ENCODE measurements around the gene DEGS2.
A peak's percentile ranks its signal among the peaks of the same experiment; 100 is the strongest.

Gene DEGS2

DNA sequence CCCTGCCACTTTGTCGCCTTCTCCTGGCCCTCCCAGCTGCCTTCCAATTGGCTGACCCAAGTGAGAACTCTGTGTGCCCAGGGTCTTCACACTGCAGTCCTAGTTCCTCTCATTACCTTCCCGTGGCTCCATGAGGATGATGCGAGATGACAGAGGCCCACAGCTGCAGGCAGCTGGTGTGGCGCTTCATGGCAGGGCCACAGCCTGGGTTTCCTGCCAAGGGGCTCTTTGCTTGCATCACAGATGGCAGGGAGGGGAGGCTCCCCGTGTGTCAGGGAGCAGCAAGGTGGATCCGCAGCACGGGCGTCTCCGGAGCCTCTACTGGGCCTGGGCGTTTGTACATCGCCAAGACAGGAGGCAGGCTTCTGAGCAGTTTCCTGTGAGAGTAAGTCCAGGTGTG lies 28.9 kb downstream of the DEGS2 start:
- no peak for DNase-seq

DNA sequence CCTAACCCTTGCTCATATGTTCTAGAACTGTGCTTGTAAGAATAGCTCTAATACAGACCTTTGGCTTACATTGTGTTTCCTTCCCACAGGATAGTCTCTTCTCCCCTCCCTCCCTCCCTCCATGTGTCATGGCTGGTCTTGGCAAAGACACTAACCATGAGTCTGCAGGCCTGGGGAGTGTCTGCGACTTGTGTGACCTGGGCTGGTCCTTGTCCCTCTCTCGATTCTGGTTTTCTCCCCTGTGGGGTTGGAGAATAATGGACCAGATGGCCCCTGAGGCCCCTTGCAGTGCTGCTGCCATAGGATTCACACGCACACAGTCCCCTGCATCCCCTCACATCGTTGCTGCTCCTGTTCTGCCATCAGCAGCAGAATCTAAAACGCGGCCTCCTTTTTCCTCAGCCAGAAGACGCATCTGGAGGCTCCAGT lies 30.3 kb downstream of the DEGS2 start:
- DNase-seq: no peak

DNA sequence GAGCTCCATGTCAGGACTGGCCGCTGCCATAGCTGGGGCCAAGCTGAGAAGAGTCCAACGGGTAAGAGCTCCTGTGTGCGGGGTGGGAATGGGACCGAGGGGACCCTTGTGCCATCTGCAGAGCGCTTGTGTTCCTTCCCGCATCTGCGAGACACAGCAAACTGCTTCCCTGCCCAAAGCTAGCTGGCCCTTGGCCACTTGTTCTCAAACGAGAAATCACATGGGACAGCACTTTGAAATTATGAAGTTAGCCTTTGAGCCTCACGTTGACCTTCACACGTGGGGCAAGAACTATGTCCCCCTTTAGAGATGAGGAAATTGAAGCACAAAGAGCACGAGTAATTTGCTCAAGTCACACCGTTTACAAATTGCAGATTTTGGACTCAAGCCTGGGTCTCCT lies 30.8 kb downstream of the DEGS2 start:
- DNase-seq: no peak

DNA sequence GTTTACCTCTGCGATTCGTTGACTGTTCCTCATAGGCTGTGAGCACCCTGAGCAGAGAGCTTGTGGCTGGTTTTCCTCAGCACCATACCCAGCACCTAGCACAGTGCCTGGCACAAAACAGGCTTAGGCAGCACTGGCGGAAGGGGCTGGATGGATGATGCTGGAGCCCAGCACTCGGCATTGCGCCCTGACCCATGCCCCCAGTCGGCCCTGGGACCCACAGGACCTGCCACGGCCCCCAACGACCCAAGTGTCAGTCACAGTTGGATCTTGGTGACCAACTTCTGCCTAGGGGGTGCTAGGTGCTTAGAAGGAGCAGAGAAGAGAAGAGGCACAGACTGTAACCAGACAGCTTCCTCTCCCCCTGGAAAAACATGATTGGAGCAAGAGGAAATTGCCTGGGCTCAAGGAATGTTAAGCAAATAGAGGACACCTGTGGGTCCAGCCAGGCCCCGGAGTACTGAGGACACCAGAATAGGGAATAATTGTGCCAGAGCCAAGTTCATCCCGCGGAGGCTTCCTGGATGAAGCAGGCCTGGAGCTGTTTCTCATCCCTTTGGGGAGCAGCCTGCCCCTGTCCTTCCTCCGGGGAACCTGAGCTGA lies 31.5 kb downstream of the DEGS2 start:
- no peak for DNase-seq

DNA sequence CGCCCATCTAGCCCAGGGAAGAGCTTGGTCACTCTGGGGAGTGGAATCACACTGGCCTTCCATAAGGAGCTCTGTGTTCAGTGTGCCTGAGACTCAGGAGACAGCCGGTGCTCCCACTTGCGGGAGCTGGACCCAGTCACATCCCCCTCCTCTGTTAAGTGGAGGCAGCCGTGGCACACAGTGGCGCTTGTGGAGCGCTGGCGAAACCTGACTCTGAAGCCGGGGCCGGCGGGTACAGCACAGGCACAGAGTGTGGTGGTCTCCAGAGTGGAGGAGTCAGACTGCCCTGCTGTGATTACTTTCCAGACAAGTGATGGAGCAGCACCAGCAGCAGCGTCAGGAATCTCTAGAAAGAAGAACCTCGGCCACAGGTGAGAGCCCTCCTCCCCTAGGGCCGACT lies 33.0 kb downstream of the DEGS2 start:
- DNase-seq: no peak

DNA sequence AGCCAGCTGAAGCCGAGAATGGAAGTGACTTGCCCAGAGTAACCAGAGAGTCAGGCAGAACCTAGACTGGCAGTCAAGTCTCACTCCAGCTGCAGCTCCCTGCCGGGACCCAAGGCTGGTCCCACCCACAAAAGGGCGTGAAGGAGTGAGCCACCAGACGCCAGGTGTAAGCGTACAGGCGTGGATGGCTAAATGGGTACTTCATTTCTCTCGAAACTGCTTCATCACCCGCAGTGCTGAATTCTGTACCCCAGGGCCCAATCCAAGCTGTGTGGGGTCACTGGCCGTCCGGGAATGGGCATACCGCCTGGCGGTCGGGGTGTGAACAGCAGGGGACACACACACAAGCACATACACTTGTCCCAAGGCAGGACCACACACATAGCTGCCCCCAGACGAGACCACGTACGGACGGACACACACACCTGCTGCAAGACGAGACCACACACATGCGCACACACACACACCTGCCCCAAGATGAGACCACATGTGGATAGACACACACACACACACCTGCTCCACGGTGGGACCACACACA lies 34.8 kb downstream of the DEGS2 start:
- DNase-seq: no peak

DNA sequence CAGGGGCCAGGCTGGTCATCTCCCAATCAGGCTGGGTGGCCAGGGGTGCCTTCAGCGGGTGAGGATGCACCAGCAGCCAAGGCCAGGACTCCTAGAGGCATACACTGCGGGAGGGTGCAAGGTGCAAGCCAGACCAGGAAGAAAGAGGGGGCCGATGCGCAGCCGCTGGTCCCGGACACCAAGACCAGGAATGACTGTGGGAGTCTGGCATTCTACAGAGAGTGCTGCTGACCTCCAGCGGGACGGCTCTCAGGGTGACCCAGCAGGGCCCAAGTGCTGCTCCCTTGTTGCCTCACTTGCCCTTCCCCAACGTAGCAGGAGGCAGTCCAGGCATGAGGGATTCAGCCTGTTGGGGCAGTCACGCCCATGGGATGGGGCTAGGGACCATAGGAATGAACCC lies 35.8 kb downstream of the DEGS2 start:
- no peak for DNase-seq

DNA sequence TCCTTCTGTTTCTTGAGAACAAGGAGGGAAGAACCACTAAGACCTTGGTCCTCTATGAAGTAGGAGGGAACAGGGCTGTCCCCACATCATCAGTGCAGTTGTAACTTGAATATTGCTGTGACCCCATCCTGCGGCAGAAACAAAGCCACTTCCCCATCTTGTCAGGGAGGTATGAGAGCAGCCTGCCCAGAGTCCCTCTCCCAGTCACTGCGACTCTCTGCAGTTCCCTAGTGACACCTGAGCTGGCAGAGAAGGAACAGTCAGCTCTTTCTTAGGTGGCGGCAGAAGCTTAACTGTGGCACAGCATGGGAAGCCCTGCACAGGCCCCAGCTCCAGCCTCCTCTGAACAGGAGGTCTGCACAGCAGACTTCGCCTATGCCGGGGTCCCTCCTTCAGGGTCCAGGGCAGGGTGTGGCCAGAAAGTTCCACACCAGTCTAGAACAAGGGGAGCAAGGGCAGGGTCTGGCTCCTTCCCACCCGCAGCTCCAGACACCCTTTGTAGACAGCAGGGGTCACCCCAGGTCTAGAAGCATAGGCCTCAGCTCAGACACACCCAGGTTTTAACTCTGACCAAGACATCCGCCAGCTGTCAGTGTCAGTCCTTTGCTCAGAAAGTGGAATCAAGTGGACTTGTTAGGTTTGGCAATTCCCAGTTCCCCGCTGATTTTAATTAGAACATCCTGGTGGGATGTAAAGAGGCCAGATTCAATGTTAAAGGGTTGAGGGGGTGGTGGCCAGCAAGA lies 36.8 kb downstream of the DEGS2 start:
- peak; percentile 48 for DNase-seq

DNA sequence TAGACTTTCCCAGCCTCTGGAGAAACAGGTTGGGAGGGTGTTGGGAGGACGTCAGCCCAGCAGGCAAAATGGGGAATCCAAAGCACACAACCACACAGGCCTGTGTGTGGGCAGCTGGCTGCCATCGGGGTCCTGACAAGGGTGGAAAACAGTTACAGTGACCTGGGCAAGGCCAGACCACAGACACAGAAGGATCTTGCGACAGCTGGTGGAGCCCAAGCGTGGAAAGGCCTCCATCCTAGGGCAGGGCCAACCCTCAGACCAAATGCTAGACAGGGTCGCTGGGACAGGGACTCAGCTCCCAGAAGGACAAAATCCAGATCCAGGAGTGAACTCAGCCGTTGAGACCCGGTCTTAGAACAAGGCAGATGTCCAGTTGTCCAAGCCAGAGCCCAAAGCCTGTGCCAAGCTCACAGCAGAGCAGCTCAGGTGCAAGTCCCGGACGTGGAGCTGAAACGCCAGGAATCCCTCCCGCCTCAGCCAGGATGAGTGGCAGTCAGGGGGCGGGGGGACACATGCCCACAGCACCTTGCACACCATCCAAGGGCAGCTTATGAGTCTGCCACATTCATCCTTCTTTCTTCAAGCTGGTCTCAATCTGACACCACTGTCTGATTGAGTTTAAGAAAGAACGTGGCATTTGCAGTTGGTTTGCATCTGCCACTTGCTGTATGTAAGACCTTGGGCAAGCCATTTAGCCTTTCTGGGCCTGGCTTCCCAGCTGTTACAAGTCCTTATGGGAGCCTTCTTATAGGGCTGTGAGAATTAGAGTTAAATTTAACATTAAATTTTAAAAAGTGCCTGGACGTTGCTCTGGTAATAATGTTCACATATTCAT lies 37.6 kb downstream of the DEGS2 start:
- no peak for DNase-seq

DNA sequence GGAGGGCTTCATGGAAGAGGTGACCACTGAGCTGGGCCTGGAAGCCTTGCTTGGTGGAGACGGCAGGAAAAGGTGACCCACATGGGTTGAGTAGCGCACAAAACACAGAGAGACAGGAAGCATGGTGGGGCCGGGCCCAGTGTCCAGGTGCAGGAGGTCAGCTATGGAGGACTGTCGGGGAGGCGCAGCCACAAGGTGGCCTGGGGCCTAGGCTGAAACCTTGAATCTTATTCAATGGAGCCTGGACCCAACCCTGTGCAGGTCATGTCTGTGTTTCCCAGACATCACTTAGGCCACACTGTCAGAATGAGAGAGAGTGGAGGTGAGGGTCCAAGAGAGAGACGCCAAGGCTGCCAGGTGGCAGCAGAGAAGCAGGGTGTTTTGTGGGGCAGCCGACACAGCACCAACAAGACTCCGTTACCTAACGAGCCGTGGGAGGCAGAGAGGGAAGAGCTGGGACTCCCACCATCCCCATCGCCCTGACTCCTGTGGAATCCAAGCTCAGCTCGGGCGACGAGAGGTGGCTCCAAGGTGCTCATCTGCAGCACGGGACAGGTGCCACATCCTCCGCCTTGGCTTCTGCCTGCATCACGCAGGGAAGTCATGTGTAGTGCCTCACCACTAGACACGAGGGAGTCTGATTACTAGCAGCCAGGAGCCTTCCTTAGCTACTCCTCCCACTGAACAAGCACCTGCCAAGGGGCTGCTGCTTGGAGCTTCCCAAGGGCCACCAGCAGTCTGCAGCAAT lies 38.7 kb downstream of the DEGS2 start:
- DNase-seq: no peak

DNA sequence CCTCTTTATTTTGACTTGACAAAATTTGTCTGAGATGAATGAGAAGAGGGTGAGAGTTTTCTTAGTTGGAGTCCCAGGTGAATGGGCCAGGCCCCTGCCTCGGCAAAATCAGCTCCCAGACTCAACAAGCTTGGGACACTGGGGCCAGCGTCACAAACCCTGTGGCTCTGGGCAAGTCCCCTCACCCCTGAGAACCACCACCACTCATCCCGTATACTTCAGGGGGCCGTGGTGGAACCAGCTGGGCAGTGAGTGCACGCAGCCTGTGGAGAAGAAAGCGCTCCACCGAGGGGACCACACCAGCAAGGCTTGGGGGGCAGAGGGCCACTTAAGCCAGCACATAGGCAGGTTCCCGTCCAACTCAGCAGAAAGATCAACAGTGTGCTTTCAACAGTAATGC lies 40.2 kb downstream of the DEGS2 start:
- no peak for DNase-seq

DNA sequence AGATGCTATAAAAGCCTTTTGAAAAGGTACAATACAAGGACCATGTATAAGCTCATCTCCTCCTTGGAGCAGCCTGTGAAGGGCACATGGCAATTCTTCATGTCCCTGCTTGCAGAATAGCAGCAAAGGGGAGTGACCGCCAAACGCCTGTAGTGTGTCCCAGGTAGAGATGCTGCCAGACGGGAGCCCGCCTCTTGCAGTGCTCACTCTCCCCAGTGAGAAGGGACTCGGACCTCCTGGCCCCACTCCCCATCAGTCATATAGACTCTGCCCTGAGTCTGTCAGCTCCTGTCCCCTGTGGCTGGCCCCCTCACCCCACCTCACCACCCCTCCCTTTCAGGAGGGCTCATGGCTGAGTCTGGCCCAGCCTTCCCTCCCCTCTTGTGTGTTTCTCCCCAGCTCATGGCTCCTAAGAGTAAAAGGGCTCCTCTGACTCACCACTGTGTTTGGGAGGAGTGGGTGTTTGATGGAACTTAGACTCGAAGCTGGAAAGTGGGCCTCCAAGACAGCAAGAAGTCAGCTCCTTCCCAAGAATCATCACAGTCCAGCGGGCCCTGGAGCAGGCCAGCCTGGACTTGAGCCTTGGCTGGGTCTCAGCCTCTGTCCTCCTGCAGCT lies 40.9 kb downstream of the DEGS2 start:
- DNase-seq: no peak

DNA sequence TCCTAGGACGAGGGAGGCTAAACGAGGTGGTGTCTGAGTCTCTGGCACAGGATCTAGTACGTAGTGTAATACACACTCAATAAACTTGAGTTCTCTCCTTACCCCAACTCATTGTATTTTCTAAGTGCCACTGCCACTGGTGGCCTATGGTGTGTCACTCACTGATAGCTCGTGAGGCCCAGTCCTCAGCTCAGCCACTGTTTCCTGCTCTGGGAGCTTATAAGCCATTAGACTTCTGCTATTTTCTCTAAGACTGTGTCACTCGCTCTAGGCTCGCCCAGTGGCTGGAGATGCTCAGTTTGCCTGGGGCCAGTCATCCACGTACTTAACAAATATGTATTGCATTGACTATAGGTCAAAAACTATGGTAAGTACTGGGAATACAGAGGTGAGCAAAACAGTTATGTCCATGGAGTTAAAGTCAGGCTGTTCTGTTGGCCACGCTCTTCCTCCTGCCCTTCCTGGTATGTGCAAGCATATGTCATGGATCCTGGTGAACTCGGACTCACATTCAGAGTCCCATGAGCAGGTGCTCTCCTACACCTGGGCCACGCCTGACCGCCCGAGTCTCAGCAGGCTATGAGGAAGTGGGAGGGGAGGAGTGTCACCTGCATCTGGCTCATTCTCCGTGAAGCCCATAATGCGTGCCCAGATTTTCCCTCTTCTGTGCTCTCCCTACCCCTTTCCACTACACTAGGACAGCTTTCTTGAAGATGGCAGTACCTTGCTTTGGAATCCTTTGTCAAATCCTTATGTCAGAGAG lies 41.6 kb downstream of the DEGS2 start:
- DNase-seq: peak; percentile 32

DNA sequence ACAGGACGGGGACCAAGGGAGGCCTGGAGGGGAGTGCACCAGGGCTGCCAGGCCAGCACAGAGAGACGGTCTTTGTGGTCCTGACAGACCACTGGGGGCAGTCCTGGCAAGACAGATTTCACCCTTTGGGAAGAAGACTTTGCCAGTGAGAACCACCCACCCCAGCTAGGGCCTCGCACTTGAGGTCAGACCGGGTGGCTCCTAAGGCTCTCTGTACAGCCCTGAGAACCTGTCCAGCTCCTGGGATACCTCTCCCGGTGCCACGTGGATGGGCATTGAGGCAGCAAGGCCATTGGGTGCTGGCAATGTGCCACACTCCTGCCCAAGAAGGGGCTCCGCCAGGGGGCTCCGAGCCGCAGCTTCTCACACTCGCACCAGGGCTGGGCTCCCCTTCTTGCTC lies 42.4 kb downstream of the DEGS2 start:
- no peak for DNase-seq

DNA sequence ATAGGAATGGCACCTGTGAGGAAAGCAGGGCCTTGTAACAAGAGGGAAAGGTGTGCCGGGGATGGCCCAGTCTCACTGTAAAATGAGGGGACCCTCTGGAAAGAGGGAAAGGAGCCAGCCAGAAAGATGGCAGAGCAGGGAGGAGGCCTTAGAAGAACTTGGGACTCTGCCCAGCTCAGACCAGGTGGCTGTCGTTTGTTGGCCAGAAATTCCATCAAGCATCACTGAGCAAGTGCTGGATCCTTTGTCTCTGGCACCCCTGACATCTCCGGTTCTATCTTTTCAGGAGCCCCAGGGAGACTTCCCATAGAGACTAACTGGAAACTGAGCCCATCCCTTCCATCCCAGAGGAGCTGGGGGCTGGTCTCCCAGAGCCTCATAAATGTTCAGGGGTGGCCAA lies 43.3 kb downstream of the DEGS2 start:
- no peak for DNase-seq

DNA sequence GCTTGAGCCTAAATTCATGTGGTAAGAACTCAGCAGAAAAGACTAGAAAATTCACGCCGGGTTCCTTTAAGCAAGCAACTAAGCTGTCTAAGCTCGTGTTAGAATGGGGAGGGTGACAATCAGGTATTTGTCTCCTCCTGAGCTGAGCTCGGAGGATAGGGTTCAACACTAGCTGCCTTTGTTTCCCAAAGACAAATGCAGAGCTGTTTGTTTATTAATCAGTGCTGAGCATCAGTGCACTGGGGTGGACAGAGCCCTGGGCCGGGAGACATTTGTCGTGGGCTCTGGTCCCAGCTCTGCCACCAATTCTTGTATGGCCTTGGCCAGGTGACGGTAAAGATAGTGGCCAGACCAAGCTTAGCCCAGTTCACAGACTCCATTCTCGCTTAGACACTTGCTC lies 43.7 kb downstream of the DEGS2 start:
- DNase-seq: no peak

DNA sequence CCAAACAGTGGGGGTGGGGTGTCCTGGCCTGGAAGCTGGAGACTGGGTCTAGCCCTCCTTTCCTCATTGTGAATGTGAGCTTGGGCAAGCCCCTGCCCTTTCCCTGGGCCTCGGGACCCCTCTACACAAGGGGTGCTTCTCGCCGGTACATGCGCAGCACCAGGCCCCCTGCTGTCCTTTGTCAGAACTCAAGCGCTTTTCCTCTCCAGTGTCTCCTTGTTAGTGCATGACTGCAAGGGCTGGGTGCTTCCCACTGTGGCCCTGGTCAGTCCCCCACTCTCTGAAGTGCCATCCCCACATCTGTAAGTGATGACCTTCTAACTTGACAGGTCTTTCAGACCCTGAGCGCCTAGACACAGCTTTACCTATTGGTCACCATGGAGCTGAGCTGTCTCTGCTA lies 44.2 kb downstream of the DEGS2 start:
- no peak for DNase-seq

DNA sequence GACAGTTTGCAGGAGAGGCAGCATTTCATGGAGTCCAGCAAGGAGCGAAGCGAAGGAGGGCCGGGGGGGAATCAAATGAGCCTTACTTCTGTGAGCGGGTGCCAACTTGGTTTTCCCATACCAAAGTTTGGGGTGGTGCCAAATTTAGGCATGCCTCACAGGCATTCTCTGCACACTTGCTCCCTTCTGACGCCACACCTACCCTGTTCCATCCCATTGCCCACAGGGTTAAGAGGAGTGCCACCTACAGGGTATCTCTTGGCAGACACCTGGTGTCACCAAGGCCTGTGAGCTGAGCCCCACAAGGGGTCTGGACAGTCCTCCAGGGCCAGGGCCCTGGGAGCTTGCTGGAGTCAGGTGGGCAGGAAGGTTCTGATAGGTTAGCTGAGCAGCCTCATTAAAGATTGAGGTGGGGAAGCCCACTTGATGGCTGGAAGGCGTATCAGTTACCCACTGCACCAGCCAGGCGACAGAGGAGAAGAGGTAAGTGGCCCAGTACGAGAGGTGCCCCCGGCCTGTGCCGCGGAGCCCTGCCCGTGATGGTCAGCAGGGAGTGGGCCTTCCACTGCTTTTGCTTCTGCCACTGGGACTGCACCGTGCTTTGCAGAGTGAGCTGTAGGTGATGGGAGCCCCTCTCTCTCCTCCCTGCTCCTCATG lies 45.2 kb downstream of the DEGS2 start:
- DNase-seq: no peak

DNA sequence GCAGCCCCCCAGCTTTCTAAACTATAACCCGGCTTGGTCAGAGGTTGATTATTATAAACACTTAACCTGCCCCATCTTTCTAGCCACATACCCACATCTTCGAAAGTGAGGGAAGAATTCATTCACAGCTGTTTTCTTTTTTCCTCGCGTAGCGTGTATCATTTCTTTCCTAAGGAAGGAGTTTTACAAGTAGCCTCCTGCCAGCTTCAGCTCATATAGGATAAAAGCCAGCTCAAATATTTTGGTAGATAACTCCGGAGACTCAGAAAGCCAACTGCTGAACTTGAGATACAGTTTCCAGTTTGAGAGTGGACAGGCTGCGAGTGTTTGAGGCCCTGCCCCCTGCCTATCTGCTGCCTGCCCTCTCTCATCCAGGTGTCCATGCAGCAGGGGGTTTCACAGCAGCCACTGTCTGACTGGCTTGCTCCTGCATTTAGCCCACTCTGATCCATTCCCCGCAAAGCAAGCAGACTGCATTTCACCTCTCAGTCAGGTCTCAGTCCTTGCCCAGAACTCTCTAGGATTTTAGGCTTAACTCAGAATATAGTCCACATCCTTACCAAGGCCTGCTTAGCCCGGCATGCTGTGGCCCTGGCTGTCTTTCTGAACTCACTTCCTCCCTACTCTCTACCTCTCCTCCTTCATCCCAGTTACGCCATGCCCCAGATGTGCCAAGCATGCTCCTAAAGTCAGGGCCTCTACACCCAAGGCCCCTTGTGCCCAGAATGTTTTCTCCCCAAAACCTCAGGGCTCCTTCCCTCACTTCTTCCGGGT lies 47.3 kb downstream of the DEGS2 start:
- DNase-seq: no peak

DNA sequence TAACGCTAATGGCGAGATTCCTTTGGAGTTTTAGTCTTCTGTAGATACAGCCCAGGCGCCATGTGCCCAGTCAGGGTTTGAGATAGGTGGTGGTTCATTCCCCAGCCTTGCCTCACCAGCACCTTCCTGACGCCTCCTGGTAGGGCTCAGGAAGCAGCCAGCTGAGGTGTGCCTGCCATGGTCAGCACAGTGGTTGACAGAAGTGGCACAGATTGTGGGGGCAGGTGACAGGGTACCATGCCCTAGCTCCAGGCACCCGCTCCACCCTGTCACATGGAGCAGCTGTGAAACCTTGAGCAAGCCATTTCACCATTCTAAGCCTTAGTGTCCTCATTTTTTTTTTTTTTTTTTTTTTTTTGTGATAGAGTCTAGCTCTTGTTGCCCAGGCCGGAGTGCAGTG lies 48.6 kb downstream of the DEGS2 start:
- DNase-seq: no peak

DNA sequence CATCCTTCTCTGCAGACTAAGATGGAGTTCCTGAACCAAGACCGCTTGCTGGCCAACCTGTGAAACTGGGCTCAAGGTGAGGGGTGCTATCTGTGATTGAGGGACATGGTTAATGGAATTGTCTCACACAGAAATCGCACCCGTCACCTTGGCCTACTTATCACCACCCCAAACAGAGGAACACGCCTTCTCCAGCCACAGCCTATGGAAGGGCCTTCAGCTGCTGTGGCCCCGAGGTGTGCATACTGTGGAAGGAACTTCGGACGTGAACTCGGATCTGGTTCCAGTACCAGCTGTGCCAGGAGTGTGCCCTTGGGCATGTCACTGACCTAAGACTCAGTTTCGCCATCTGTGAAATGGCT lies 49.9 kb downstream of the DEGS2 start:
- no peak for DNase-seq

Measured in hematopoietic multipotent progenitor cell treated with erythropoietin and hydrocortisone succinate and interleukin-3 and kit ligand, for 6 days (in vitro differentiated cells).